IPS-18a (cell line): ENCODE results near the gene KCNN4.
"Not testable (repeated sequence)": the region's sequence is repeated elsewhere in the genome, so short reads cannot be mapped to it uniquely, and the experiment has no call there.

ENCODE experiments used
- H3K27ac ChIP-seq: one replicate; pipeline ENCODE4 v1.5.1; 2013; ENCODE audit warnings: low read length
- H3K27me3 ChIP-seq: one replicate; pipeline ENCODE4 v1.6.1; 2013; ENCODE audit warnings: mild to moderate bottlenecking, low read length; ENCODE audit not compliant: control insufficient read depth, insufficient read depth
- H3K36me3 ChIP-seq: one replicate; pipeline ENCODE4 v1.6.1; 2013; ENCODE audit warnings: low read depth, low read length; ENCODE audit not compliant: control insufficient read depth
- H3K4me1 ChIP-seq: one replicate; pipeline ENCODE4 v1.6.1; 2013; ENCODE audit warnings: low read depth, low read length; ENCODE audit not compliant: control insufficient read depth
- H3K4me3 ChIP-seq: one replicate; pipeline ENCODE4 v1.5.1; 2013; ENCODE audit warnings: low read length
- H3K9ac ChIP-seq: one replicate; pipeline ENCODE4 v1.6.1; 2013; ENCODE audit warnings: mild to moderate bottlenecking, low read length, moderate library complexity
- H3K9me3 ChIP-seq: one replicate; pipeline ENCODE4 v1.6.1; 2013; ENCODE audit warnings: low read depth, low read length; ENCODE audit not compliant: control insufficient read depth

Gene KCNN4

DNA sequence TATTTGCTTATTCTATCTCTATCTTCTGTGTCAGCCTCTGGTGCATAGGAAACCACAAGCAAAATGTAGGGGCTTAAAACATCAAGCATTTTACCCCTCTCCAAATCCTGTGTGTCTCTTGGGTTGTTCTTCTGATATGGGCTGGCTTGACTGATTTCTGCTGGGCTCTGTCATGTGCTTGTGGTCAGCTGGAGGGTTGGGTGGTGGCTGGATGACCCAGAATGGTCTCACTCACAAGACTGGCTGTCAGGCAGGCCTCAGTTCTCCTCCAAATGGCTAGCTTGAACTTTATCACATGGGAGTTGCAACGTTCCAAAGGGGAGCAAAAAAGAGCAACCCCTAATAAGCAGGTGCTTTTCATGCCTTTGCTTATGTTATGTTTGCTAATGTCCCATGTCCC is 31.1 kb upstream of the KCNN4 start:
- Histone ChIP-seq H3K9me3 (peaks cover 2% of the 10 kb centered on the region), H3K27ac (no peak overlapping the region), H3K9ac (no peak overlapping the region), H3K4me1 (no peaks in the 10 kb centered on the region), H3K27me3 (no peaks in the 10 kb centered on the region), H3K4me3 (no peak overlapping the region), H3K36me3 (no peaks in the 10 kb centered on the region)

DNA sequence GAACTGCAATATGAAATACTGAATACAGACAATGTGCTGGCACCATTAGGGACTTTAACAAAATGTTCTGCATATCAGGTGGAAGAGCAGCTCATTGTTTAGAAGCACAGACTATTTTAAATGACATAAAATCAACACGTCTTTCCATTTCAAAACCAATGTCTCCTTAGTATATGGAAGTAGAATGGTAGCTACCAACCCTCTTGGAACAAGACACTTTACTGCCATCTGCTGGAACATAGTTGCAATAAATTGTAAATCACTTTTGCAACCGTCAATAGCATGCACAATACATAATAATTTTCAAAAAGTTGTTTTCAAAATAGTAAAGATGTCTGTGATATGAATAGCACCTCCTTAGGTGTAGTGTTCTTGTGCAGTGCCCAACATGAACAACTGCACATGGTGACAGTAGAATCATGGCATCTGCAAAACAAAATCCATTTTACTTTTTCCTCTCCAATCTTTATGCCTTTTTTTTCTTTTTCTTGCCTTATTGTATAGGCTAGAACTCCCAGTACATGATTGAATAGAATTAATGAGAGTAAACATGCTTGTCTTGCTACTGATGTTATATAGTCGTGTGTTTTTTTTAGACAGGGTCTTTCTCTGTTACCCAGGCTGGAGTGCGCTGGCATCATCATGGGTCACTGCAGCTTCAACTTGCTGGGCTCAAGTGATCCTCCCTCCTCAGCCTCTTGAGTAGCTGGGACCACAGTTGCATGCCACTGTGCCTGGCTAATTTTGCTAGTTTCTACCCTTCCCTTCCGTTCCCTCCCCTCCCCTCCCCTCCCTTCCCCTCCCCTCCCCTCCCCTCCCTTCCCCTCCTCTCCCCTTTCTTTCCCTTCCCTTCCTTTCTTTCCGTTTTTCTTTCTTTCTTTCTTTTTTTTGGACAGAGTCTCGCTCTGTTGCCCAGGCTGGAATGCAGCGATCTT is 29.3 kb upstream of the KCNN4 start:
- H3K36me3 ChIP-seq, result no peaks in the 10 kb centered on the region
- H3K9me3 ChIP-seq, result no peaks in the 10 kb centered on the region
- H3K27me3 ChIP-seq, result no peaks in the 10 kb centered on the region
- H3K27ac ChIP-seq, result no peak overlapping the region
- no peak overlapping the region for H3K9ac ChIP-seq
- no peak overlapping the region for H3K4me3 ChIP-seq
- H3K4me1 ChIP-seq, result no peaks in the 10 kb centered on the region

DNA sequence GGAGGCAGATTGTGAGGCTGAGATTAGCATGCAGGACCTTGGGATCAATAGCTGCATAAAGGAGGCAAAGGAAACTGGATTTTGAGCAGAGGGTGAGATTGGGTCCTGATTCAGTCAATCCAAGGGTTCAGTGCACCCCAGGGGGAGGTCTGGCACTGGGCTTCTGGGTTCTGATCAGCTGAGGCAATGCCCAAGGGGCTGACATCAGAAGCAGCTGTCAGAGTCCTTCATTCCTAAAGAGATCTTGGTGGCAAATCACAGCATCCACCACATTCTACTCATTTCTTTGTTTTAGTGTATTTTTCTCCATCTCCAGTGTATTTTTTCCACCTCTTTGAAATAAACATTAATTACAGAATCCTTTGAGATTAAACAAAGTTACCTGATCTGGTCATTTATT is 26.9 kb upstream of the KCNN4 start:
- no peaks in the 10 kb centered on the region for H3K9me3 ChIP-seq
- no peak overlapping the region for H3K4me3 ChIP-seq
- H3K27ac ChIP-seq, result no peak overlapping the region
- H3K4me1 ChIP-seq, result no peaks in the 10 kb centered on the region
- H3K9ac ChIP-seq, result no peak overlapping the region
- no peaks in the 10 kb centered on the region for H3K36me3 ChIP-seq
- no peaks in the 10 kb centered on the region for H3K27me3 ChIP-seq

DNA sequence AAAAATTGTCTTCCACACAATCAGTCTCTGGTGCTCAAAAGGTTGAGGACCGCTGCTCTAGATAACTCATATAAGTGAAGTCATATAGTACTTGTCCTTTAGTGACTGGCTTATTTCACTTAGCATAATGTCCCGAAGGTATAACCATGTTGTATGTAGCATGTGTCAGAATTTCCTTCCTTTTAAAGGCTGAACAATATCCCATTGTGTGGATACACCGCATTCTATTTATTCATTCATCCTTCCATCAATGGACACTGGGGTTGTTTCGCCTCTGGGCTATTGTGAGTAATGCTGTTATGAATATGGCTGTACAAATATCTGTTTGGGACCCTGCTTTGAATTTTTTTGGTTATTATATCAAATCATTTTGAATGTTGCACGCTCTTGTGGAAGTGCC is 26.1 kb upstream of the KCNN4 start:
- Histone ChIP-seq H3K36me3 (no peaks in the 10 kb centered on the region), H3K4me1 (no peaks in the 10 kb centered on the region), H3K9ac (no peak overlapping the region), H3K27me3 (no peaks in the 10 kb centered on the region), H3K4me3 (no peak overlapping the region), H3K9me3 (no peaks in the 10 kb centered on the region), H3K27ac (no peak overlapping the region)

DNA sequence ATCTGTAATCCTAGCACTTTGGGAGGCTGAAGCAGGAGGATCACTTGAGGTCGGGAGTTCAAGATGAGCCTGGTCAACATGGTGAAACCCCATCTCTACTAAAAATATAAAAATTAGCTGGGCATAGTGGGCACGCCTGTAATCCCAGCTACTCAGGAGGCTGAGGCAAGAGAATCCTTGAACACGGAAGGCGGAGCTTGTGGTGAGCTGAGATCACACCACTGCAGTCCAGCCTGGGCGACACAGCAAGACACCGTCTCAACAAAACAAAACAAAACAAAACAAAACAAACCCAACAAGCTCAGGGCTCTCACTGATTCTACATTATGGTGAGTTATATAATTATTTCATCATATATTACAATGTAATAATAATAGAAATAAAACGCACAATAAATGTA is 25.6 kb upstream of the KCNN4 start:
- H3K36me3 ChIP-seq, H3K4me1 ChIP-seq, H3K4me3 ChIP-seq, H3K9ac ChIP-seq, H3K9me3 ChIP-seq, H3K27ac ChIP-seq, H3K27me3 ChIP-seq: not testable (repeated sequence)

DNA sequence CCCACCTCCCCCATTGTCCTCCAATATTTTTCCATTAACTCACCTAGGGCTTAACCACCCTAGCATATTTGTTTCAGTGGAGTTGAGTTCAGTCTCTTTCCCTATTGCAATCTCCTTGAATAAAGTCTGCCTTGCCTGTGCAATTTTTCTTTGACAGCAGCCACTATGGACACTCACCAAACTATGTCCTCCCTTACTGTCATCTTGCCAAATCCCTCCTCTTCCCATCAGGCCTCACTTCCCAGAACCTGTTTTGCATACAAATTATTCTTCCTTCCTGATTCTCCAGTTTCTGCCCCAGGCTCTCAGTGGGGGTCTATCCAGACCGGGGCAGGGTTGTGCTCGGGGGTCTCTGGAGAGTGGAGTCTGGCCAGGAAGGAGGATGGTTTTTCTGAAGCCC is 23.7 kb upstream of the KCNN4 start:
- Histone ChIP-seq H3K4me3 (no peak overlapping the region), H3K27me3 (peaks cover 13% of the 10 kb centered on the region), H3K27ac (no peak overlapping the region), H3K36me3 (no peaks in the 10 kb centered on the region), H3K9me3 (no peaks in the 10 kb centered on the region), H3K4me1 (no peaks in the 10 kb centered on the region), H3K9ac (no peak overlapping the region)

DNA sequence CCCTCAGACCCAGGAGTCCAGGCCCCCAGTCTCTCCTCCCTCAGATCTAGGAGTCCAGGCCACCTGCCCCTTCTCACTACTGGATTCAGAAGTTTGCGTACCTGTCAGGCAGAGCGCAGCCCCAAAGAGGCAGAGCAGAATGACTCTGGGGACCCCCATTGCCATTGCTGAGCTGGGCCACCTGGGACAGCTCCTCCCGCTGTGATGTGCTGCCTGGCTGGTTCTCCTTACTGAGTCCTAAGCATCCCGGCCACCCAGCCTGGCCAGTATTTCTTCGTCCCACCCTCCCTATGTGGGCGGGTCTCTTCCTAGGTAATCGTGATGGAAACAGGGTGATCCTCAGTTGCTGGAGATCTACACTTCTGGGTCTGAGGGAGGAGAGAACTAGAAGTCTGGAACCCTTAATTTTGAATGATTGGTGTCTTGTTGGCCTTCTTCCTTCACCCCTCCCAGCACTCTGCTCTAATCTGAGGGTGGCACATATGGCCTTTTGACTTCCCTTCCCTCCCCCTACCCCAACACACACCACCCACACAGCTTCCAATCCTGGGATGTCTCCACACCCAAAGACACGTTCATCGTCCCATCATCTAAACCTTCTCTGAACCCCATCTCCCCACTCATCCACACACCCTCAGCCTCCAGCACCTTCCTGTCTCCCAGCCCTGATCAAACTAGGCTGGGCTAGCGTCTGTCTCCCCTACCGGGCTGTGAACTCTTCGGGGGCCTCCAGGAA is 21.6 kb upstream of the KCNN4 start, which contains the start of gene LYPD5:
Gene LYPD5 (minus strand): TSS at position 232 of the 736 bp plus-strand sequence. CDS start 67 bp downstream, at position 165.
- H3K9ac ChIP-seq, result no peak within 1 kb of the TSS
- H3K9me3 ChIP-seq, result no peaks in the 10 kb centered on the region
- peaks cover 33% of the 10 kb centered on the region for H3K27me3 ChIP-seq
- no peaks in the 10 kb centered on the region for H3K36me3 ChIP-seq
- no peak within 1 kb of the TSS for H3K4me3 ChIP-seq
- H3K4me1 ChIP-seq, result no peaks in the 10 kb centered on the region
- no peak within 1 kb of the TSS for H3K27ac ChIP-seq

DNA sequence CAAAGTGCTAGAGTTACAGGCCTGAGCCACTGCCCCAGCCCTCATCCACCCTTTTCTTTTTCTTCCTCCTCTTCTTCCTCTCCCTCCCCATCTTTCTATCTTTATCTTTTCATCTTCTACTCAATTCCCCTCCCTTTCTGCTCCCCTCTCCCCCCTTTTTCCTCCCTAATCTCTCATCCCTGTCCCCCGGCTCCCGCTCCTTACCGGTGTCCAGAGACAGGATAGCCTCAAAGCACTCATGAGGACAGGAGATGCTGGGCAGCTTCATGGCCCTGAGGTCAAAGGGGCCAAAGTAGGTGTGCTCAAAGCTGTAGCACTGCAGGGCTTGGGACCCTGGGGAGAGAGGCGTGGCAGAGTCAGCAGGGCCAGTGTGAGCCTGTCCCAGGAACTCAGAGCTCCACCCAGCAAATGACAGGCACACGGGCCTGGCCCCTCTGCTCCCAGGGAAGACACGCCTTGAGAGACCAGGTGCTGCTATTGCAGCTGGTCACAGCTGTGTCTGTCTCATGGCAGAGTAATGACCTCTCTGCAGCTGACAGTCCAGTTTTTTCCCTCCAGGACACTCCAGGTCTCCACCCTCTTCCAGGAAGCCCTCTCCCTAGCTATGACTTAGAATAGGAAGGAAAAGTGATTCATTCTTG is 18.8 kb upstream of the KCNN4 start:
- Histone ChIP-seq H3K27ac (no peak overlapping the region), H3K4me1 (no peaks in the 10 kb centered on the region), H3K4me3 (peak overlapping the region; percentile 76), H3K9ac (no peak overlapping the region), H3K36me3 (no peaks in the 10 kb centered on the region), H3K27me3 (peaks cover 52% of the 10 kb centered on the region), H3K9me3 (no peaks in the 10 kb centered on the region)

DNA sequence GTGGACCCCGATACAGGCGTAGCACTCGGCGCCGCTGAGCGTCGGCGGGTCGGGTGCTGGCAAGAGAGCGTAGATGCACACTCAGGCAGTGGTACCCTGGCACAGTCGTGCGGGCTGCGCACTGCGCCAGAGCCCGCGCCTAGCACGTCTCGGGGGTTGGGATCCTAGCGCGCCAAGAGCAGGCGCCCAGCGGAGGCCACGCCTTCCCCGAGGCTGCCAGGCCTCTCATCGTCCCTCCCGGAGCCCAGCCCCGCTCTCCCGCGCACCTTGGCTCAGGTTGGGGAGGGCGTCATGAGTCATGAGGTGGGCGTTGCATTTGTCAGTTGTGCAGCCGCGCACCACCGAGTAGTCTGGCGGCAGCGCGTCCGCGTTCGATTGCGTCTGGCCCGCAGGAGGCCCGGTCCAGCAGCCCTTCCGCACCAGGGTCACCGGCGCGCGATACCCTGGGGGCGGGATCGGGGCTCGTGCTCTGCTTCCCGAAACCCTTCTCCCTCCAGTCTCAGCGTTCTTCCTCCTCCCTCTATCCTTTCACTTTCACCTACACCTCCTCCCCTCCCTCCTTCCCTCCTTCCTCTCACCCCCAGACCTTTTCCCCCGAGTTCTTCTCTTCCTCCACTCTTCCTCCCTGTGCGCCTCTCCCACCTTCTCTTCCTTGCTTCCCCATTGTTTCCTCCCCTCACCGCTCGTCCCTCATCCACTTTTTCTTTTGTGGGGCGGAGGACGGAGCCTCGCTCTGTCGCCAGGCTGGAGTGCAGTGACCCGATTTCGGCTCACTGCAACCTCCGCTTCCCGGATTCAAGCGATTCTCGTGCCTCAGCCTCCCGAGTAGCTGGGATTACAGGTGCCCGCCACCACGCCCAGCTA is 18.0 kb upstream of the KCNN4 start:
- H3K4me3 ChIP-seq, result peak overlapping the region; percentile 76
- peaks cover 52% of the 10 kb centered on the region for H3K27me3 ChIP-seq
- no peak overlapping the region for H3K9ac ChIP-seq

DNA sequence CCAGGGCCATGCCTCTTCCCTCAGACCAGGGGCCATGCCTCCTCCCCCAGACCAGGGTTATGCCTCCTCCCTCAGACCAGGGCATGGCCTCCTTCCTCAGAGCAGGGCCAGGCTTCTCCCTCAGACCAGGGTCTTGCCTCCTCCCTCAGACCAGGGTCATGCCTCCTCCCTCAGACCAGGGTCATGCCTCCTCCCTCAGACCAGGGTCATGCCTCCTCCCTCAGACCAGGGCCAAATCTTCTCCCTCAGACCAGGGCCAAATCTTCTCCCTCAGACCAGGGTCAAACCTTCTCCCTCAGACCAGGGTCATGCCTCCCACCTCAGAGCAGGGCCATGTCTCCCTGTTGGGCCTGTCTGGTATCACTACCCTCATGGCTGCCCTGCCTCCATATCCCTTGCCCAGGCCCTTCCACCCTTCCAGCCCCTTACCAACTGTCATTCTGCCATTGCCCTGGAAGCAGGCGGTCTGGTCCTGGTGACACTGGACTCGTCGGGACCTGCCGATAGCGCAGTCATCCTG is 17.3 kb upstream of the KCNN4 start:
- Histone ChIP-seq H3K9ac (no peak overlapping the region), H3K4me1 (no peaks in the 10 kb centered on the region), H3K27ac (no peak overlapping the region), H3K27me3 (peaks cover 54% of the 10 kb centered on the region), H3K9me3 (no peaks in the 10 kb centered on the region), H3K36me3 (no peaks in the 10 kb centered on the region), H3K4me3 (peak overlapping the region; percentile 76)

More for the DNA sequence above, 18.0 kb upstream of the KCNN4 start:
- H3K27ac ChIP-seq, result no peak overlapping the region
- H3K4me1 ChIP-seq, result no peaks in the 10 kb centered on the region
- H3K36me3 ChIP-seq, result no peaks in the 10 kb centered on the region
- no peaks in the 10 kb centered on the region for H3K9me3 ChIP-seq
